GM18498 (cell line): ENCODE results near the gene OSBPL10.
"Not testable (repeated sequence)": the region's sequence is repeated elsewhere in the genome, so short reads cannot be mapped to it uniquely, and the experiment has no call there.

Experiments
- ATAC-seq: cut with Tn5 transposase; IDR thresholded peaks from one replicate; pipeline ENCODE4 v1.9.1; 2021; ENCODE audit warnings: mild to moderate bottlenecking, moderate library complexity; ENCODE audit not compliant: unreplicated experiment

Gene OSBPL10

GRCh38 chr3:31723701-31724100, 257.4 kb downstream of the OSBPL10 start:
- ATAC-seq, result no peak

- no peak for ATAC-seq
Measured at GRCh38 chr3:31721676-31722075, 259.4 kb downstream of the OSBPL10 start.

- ATAC-seq, result no peak
Measured at GRCh38 chr3:31714495-31715280, 266.4 kb downstream of the OSBPL10 start.

GRCh38 chr3:31713816-31714215, 267.2 kb downstream of the OSBPL10 start:
- ATAC-seq, result no peak

GRCh38 chr3:31710123-31710803, 270.8 kb downstream of the OSBPL10 start:
- no peak for ATAC-seq

- ATAC-seq, result no peak
Measured at GRCh38 chr3:31709526-31709925, 271.5 kb downstream of the OSBPL10 start.

- ATAC-seq, result no peak
Measured at GRCh38 chr3:31709005-31709404, 272.1 kb downstream of the OSBPL10 start.

- no peak for ATAC-seq
Measured at GRCh38 chr3:31707286-31707685, 273.8 kb downstream of the OSBPL10 start.

GRCh38 chr3:31705736-31706135, 275.3 kb downstream of the OSBPL10 start:
- ATAC-seq, result no peak

- no peak for ATAC-seq
Measured at GRCh38 chr3:31704591-31705179, 276.4 kb downstream of the OSBPL10 start.

- no peak for ATAC-seq
Measured at GRCh38 chr3:31704156-31704555, 276.9 kb downstream of the OSBPL10 start.

GRCh38 chr3:31701286-31701685, 279.8 kb downstream of the OSBPL10 start:
- no peak for ATAC-seq

GRCh38 chr3:31699309-31699953, 281.6 kb downstream of the OSBPL10 start:
- no peak for ATAC-seq

- no peak for ATAC-seq
Measured at GRCh38 chr3:31696815-31697548, 284.1 kb downstream of the OSBPL10 start.

- no peak for ATAC-seq
Measured at GRCh38 chr3:31696009-31696297, 285.1 kb downstream of the OSBPL10 start.

GRCh38 chr3:31695280-31696008, 285.6 kb downstream of the OSBPL10 start:
- ATAC-seq, result no peak

GRCh38 chr3:31693346-31693745, 287.7 kb downstream of the OSBPL10 start:
- ATAC-seq, result no peak

- no peak for ATAC-seq
Measured at GRCh38 chr3:31692751-31693150, 288.3 kb downstream of the OSBPL10 start.

GRCh38 chr3:31690771-31691170, 290.3 kb downstream of the OSBPL10 start:
- ATAC-seq, result no peak

GRCh38 chr3:31689523-31689922, 291.5 kb downstream of the OSBPL10 start:
- ATAC-seq, result not testable (repeated sequence)
